HG03280 (cell line): ENCODE results near the gene ZNF322.

Experiments used
- ATAC-seq: cut with Tn5 transposase; IDR thresholded peaks from one replicate; pipeline ENCODE4 v1.9.1; 2021; ENCODE audit warnings: mild to moderate bottlenecking, moderate library complexity; ENCODE audit not compliant: unreplicated experiment

ZNF322 gene

DNA sequence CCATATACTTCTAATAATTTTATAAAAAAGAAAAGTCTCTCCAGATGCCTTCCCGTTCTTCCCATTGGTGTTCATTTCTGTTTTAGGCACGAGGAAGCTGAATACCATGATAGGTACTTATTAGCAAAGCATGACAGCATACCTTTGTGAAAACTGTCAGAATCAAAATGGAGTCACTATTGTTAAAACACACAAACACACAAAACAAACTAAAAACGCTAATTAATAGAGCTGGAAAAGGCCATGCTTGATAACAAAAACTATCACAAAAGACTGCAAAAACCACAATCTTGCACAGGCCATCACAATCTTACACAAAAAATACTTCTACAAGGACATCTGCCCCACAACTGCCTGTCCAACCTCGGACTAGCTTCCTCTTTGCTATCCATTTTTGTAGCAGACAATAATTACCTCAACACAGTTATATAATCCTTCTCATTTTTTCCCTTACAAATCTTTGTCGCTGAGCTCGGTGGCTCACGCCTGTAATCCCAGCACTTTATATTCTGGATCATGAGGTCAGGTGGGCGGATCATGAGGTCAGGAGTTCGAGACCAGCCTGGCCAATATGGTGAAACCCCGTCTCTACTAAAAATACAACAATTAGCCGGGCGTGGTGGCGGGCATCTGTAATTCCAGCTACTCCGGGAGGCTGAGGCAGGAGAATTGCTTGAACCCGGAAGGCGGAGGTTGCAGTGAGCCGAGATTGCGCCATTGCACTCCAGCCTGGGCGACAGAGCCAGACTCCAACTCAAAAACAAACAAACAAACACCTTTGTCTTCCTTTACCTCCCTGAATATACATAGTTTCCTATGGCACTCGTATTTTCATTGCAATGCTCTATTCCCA is 66.0 kb downstream of the ZNF322 start:
- ATAC-seq, result no peak

DNA sequence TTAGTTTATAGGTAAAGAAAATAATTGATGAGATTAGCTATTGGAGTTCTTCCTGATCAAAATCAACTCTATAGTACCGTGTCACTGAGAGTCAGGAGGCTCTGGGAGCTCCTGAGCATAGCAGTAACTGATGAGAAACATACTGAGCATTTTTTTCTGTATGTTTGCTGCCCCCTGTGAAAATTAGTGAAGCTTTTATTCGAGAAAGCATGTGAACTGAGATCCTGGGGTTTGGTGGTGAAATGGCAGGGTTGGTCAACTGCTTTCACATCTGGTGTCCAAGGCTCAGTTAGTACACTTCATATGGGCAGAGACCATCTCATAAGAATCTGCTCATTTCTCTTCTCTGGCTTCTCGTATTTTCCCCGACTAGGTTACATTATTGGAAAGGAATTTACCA is 66.9 kb downstream of the ZNF322 start:
- ATAC-seq, result no peak

DNA sequence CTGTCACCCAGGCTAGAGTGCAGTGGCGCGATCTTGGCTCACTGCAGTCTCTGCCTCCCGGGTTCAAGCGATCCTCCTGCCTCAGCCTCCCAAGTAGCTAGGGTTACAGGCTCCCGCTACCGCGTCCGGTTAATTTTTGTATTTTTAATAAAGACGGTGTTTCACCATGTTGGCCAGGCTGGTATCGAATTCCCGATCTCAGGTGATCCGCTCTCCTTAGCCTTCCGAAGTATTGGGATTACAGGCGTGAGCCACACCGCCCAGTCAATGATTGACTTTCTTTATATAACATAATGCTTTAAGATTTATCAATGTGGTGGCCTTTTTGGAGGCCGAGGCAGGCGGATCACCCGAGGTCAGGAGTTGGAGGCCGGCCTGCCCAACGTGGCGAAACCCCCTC is 70.6 kb downstream of the ZNF322 start:
- ATAC-seq, result no peak
